K562 (cell line): Measurements from ENCODE around the gene IL1RAPL2. TPM values are rescaled to one million over a fixed set of nuclear protein-coding genes. Genes with fewer than 3 reads are reported as not detected.
"Not testable (repeated sequence)": the region's sequence is repeated elsewhere in the genome, so short reads cannot be mapped to it uniquely, and the experiment has no call there.

Experiments
- ATAC-seq: fragments of 200-7000 bp; cut with Tn5 transposase; 3 replicates; pipeline ENCODE4 v1.9.1; 2020; ENCODE audit warnings: moderate library complexity
- BruUV-seq: library from RNA; stranded (reverse); fragments of 400-500 nt; replicated peaks from 2 replicates; lab custom pipeline; 2021; lab: Mats Ljungman, UMichigan
- CTCF ChIA-PET: fragments of 300-600 bp; formaldehyde crosslinking; extraction: SDS; loops from one replicate; lab custom pipeline; 2021; ENCODE audit warnings: low intra/inter-chr PET ratio; lab: Yijun Ruan, JAX
- POLR2A ChIA-PET: fragments of 300-600, 350-650 bp; sonication (Branson Sonifier 250); formaldehyde crosslinking; extraction: SDS; loops from one replicate; lab custom pipeline; 2021; ENCODE audit warnings: antibody characterized with exemption, inconsistent platforms; lab: Yijun Ruan, JAX
- DNase-seq, 4 experiments: peaks; one replicate each; pipeline versions ENCODE4 v3.0.0 to v3.0.0-alpha.2; 2011 to 2018; ENCODE audit warnings: low spot score in 3 of 4, mixed read lengths in 3 of 4; ENCODE audit errors: extremely low read depth in 1 of 4
- FAIRE-seq: peaks from 2 replicates; lab custom pipeline; 2011; peaks lifted over from hg19 to GRCh38; lab: Jason Lieb, UNC
- H2AFZ ChIP-seq: 2 replicates; pipeline ENCODE4 v1.6.0; 2011; ENCODE audit warnings: low read depth, low read length, control low read depth, inconsistent platforms
- H3K27ac ChIP-seq: fragments of 200-600 bp; 3 replicates; pipeline ENCODE4 v1.8.0; 2011; ENCODE audit warnings: low read depth, mild to moderate bottlenecking, control low read depth, inconsistent platforms, low read length, moderate library complexity, mixed read lengths; ENCODE audit errors: extremely low read depth
- H3K27me3 ChIP-seq, 2 experiments: fragments of 300-600 bp in 1 of 2; 2 replicates in 1 of 2; 3 replicates in 1 of 2; pipeline versions ENCODE4 v1.6.0 to v1.8.0; 2011; ENCODE audit warnings: inconsistent platforms in 2 of 2, low read length in 2 of 2, mild to moderate bottlenecking in 1 of 2, mixed read lengths in 1 of 2, moderate library complexity in 1 of 2; ENCODE audit not compliant: control insufficient read depth in 2 of 2, insufficient read depth in 2 of 2
- H3K36me3 ChIP-seq: fragments of 300-600 bp; 3 replicates; pipeline ENCODE4 v1.8.0; 2011; ENCODE audit warnings: mild to moderate bottlenecking, low read length, inconsistent platforms; ENCODE audit not compliant: control insufficient read depth, insufficient read depth
- H3K4me1 ChIP-seq, 2 experiments: fragments of 200-600 bp in 1 of 2; replicated peaks in 1 of 2; 2 replicates in 1 of 2; 3 replicates in 1 of 2; pipeline versions ENCODE4 v1.5.1 to v1.8.0; 2011; ENCODE audit warnings: inconsistent platforms in 2 of 2, low read length in 2 of 2, mild to moderate bottlenecking in 1 of 2, mixed read lengths in 1 of 2, moderate library complexity in 1 of 2; ENCODE audit not compliant: control insufficient read depth in 2 of 2, insufficient read depth in 2 of 2
- H3K4me2 ChIP-seq: 2 replicates; pipeline ENCODE4 v1.6.1; 2011; ENCODE audit warnings: low read length, control low read depth, inconsistent platforms, mixed read lengths; ENCODE audit not compliant: insufficient read depth
- H3K4me3 ChIP-seq: fragments of 200-600 bp; sonication (generic), shearing (Covaris generic); 2 replicates; pipeline ENCODE4 v1.5.1; 2016; ENCODE audit warnings: control low read depth, inconsistent platforms
- H3K79me2 ChIP-seq: fragments of 200-600 bp; 3 replicates; pipeline ENCODE4 v1.8.0; 2011; ENCODE audit warnings: low read length, inconsistent platforms; ENCODE audit not compliant: control insufficient read depth, insufficient read depth
- H3K9ac ChIP-seq, 2 experiments: 2 replicates each; pipeline versions ENCODE4 v1.6.0 to v1.6.1; 2011; ENCODE audit warnings: low read depth in 2 of 2, low read length in 2 of 2, control low read depth in 1 of 2, inconsistent platforms in 1 of 2, mild to moderate bottlenecking in 1 of 2, mixed read lengths in 1 of 2; ENCODE audit not compliant: insufficient read depth in 1 of 2
- H3K9me1 ChIP-seq: one replicate; pipeline ENCODE4 v1.6.0; 2011; ENCODE audit warnings: inconsistent platforms, mild to moderate bottlenecking, low read length, moderate library complexity; ENCODE audit not compliant: control insufficient read depth, insufficient read depth
- H3K9me3 ChIP-seq: replicated peaks from 2 replicates; pipeline ENCODE4 v1.5.1; 2011; ENCODE audit warnings: low read depth, low read length, inconsistent platforms; ENCODE audit not compliant: control insufficient read depth, insufficient read depth
- H4K20me1 ChIP-seq: replicated peaks from 2 replicates; pipeline ENCODE4 v1.6.1; 2011; ENCODE audit warnings: low read length, inconsistent platforms, mixed read lengths; ENCODE audit not compliant: control insufficient read depth, insufficient read depth
- ARID3A ChIP-seq: IDR thresholded peaks from 2 replicates; pipeline ENCODE4 v1.6.1; 2012; ENCODE audit warnings: low read depth, low read length, improper control_type of control experiment, borderline replicate concordance
- CREB5 ChIP-seq: fragments of 250-450 bp; sonication (Bioruptor Pico); IDR thresholded peaks from 2 replicates; pipeline ENCODE4 v1.5.0; 2020; ENCODE audit warnings: mild to moderate bottlenecking
- HLTF ChIP-seq: fragments of 450-650 bp; IDR thresholded peaks from 2 replicates; pipeline ENCODE4 v1.6.1; 2016
- MCM2 ChIP-seq: fragments of 450-650 bp; IDR thresholded peaks from 2 replicates; pipeline ENCODE4 v1.6.1; 2017; ENCODE audit warnings: low read depth, mild to moderate bottlenecking
- RBBP5 ChIP-seq: fragments of 200-600 bp; sonication (generic); IDR thresholded peaks from 2 replicates; pipeline ENCODE4 v1.6.1; 2012; ENCODE audit warnings: borderline replicate concordance, mild to moderate bottlenecking, low read length, control low read depth, inconsistent platforms; ENCODE audit not compliant: insufficient read depth, poor library complexity, severe bottlenecking
- RNF2 ChIP-seq: sonication (generic); IDR thresholded peaks from 2 replicates; pipeline ENCODE4 v1.6.1; 2016
- TARDBP ChIP-seq: fragments of 450-650 bp; IDR thresholded peaks from 2 replicates; pipeline ENCODE4 v1.6.1; 2016
- ZFP30 ChIP-seq: fragments of 250-450 bp; sonication (Bioruptor Pico); IDR thresholded peaks from 2 replicates; pipeline ENCODE4 v1.8.0; 2022; ENCODE audit warnings: moderate library complexity, mild to moderate bottlenecking, inconsistent platforms, borderline replicate concordance
- ZNF143 ChIP-seq: sonication (generic); formaldehyde crosslinking; IDR thresholded peaks from 2 replicates; pipeline ENCODE4 v1.9.0; 2022; ENCODE audit warnings: mild to moderate bottlenecking, missing genetic modification reagents
- ZNF398 ChIP-seq: fragments of 250-450 bp; sonication (Bioruptor Pico); IDR thresholded peaks from 2 replicates; pipeline ENCODE4 v1.8.0; 2021; ENCODE audit warnings: moderate library complexity, mild to moderate bottlenecking, inconsistent platforms
- WGBS: fragments of 100-300 bp; shearing (Covaris generic); methylation state at CpG from one replicate; pipeline ENCODE4 v1.1.6; 2016; ENCODE audit warnings: low coverage, mixed read lengths; ENCODE audit not compliant: insufficient coverage; ENCODE audit errors: missing lambda C conversion rate; 5-methylcytosine and 5-hydroxymethylcytosine counted together
- in situ Hi-C: fragments of 300-500 bp; cut with MboI; formaldehyde crosslinking; loops from 4 replicates; pipeline ENCODE4 v1.15.0; 2018; ENCODE audit warnings: inconsistent platforms, mixed read lengths
- intact Hi-C: fragments of 100-400 bp; cut with micrococcal nuclease; formaldehyde crosslinking; loops from 2 replicates; pipeline ENCODE4 v1.14.2; 2022
- polyA plus RNA-seq, 8 experiments: library from polyadenylated mRNA; depleted of rRNA in 4 of 8; stranded (reverse) in 5 of 8; unstranded in 3 of 8; fragments of >200 nt; fragmentation: Nextera tagmentation in 2 of 8; fragmentation: Illumina TruSeq in 1 of 8; extraction: Ambion mirVana in 2 of 8; extraction: Trizol in 1 of 8; gene quantifications; 2 replicates each; pipeline versions ENCODE4 v1.2.1 to v1.2.3, GENCODE V29; 2011 to 2014; ENCODE audit warnings: inconsistent platforms in 1 of 8, missing spikeins in 1 of 8
- total RNA-seq, 7 experiments: library from RNA; depleted of rRNA in 6 of 7; stranded (reverse); fragments of >200 nt in 6 of 7; fragmentation: Illumina TruSeq in 2 of 7; extraction: Trizol in 2 of 7; gene quantifications; 2 replicates each; pipeline versions ENCODE4 v1.2.1 to v1.2.3, GENCODE V29; 2011 to 2021; ENCODE audit warnings: low replicate concordance in 1 of 7
- TF ChIP-seq, protein P1 (sequence below): fragments of 250-450 bp; sonication (Bioruptor Pico); IDR thresholded peaks from 2 replicates; pipeline ENCODE4 v1.8.0; 2021; ENCODE audit warnings: moderate library complexity, mild to moderate bottlenecking, inconsistent platforms

Gene IL1RAPL2
- total and polyA plus RNA-seq, 9 of the 15 experiments (the other 6 are each of a cell fraction or from before 2014, with no cell fraction given): not detected

DNA sequence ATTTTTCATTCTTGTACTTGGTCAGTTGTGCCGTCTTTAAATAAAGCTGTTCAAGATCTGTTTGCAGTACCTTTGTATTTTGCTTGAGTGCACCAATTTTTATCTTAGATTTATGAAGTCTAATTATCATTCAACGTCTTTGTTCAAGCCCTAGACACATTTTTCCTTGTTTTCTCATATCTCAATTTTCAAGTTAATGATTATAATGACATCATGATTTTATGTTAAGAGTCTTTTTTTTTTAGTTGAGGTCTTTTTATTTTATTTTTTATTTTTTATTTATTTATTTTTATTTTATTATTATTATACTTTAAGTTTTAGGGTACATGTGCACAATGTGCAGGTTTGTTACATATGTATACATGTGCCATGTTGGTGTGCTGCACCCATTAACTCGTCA is 463.0 kb downstream of the IL1RAPL2 start:
- in situ Hi-C loops, H3K4me1 ChIP-seq, H3K4me3 ChIP-seq, FAIRE-seq, BruUV-seq, H3K36me3 ChIP-seq, intact Hi-C loops, H4K20me1 ChIP-seq, H3K79me2 ChIP-seq, DNase-seq, H3K9me3 ChIP-seq, H3K27ac ChIP-seq, H3K9me1 ChIP-seq, ATAC-seq, POLR2A ChIA-PET, H3K9ac ChIP-seq, H2AFZ ChIP-seq, CTCF ChIA-PET, H3K27me3 ChIP-seq, H3K4me2 ChIP-seq: not testable (repeated sequence)
- WGBS: 0% methylated on average over 2 of the region's 3 CpGs

GRCh38 chrX:105038672-105039328 is 472.8 kb downstream of the IL1RAPL2 start:
- Histone ChIP-seq H3K4me3 (no peak overlapping the region), H3K9me1 (no peaks in the 10 kb centered on the region), H3K9me3 (no peaks in the 10 kb centered on the region), H3K9ac (no peak overlapping the region), H3K4me1 (no peaks in the 10 kb centered on the region), H2AFZ (no peak overlapping the region), H3K4me2 (no peak overlapping the region), H3K79me2 (no peaks in the 10 kb centered on the region), H3K27me3 (no peaks in the 10 kb centered on the region), H3K36me3 (no peaks in the 10 kb centered on the region), H3K27ac (no peak overlapping the region), H4K20me1 (no peaks in the 10 kb centered on the region)
- intact Hi-C loops (no loop called here), in situ Hi-C loops (no loop called here)
- DNase-seq: no peak
- ATAC-seq: no peak
- POLR2A ChIA-PET: no interaction called here
- no peak for FAIRE-seq
- BruUV-seq: no TSS peak
- CTCF ChIA-PET: no interaction called here
- no peak for TF ChIP-seq ZFP30 (CRISPR knock-in tag)
- no peak for TF ChIP-seq RNF2
- TF ChIP-seq TARDBP: no peak
- TF ChIP-seq RBBP5: no peak
- no peak for TF ChIP-seq MCM2
- TF ChIP-seq HLTF: no peak
- no peak for TF ChIP-seq ARID3A
- TF ChIP-seq CREB5 (CRISPR knock-in tag): no peak
- no peak for TF ChIP-seq ZNF398 (CRISPR knock-in tag)
- no peak for TF ChIP-seq ZNF143 (CRISPR knock-in tag)
- TF ChIP-seq, protein P1, sequence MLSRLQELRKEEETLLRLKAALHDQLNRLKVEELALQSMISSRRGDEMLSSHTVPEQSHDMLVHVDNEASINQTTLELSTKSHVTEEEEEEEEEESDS (CRISPR knock-in tag): no peak
